GM18868 (cell line): ENCODE data around the gene FAM3A.

ENCODE experiments used
- ATAC-seq: cut with Tn5 transposase; IDR thresholded peaks from one replicate; pipeline ENCODE4 v1.9.1; 2021; ENCODE audit warnings: mild to moderate bottlenecking, moderate library complexity; ENCODE audit not compliant: unreplicated experiment

Gene FAM3A

DNA sequence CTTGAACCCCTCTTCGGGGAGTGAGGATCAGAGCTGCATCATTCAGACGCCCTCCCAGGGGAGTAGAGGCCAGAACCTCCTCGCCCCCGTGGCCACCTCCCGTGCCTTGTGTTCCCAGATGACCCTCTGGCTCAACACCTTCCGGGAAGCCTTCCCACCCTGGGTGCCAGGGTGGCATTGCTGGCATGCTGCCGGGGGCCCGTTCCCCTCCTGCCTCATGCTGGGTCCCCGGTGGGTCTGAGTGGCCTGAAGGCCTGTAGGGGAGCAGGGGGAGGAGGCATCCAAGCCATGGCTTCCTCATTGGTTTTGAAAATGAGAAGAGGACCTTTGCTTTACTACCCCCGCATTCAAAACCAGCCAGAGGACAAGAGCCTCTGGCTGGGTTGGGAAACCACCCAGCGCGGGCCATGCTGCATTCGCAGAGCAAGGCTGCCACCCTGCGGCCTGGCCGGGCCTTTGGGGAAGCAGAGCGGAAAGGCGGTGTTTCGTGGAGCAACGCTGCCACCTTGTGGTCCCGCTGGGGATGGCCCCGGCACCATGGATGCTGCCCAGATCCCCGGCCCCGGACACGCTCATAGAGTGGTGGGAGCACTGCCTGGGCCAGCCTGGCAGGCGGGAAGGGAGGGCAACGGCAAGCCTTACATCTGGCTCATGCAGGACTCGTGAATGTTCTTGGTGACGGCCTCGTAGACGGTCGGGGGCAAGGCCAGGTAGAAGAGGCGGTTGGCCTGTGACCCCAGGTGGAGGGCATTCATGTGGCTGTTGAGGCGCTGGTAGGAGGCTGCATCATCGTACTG, 18.7 kb upstream of the FAM3A start:
- peak; percentile 78 for ATAC-seq

DNA sequence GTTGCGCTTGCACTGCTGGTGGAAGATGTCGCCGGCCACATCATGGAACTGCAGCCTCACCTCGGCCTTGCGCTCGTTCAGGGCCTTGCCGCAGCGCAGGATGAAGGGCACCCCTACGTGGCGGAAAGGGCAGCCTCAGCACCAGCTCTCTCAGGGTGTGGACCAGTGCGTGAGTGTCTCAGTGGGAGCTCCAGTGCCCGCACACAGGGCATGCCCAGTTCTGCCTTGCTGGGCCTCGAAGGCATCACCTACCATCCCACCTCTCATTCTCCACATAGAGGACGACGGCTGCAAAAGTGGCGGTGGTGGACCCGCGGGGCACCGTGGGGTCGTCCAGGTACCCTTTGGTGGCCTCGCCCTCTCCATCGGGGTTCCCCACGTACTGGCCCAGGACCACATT, 16.7 kb upstream of the FAM3A start:
- no peak for ATAC-seq

DNA sequence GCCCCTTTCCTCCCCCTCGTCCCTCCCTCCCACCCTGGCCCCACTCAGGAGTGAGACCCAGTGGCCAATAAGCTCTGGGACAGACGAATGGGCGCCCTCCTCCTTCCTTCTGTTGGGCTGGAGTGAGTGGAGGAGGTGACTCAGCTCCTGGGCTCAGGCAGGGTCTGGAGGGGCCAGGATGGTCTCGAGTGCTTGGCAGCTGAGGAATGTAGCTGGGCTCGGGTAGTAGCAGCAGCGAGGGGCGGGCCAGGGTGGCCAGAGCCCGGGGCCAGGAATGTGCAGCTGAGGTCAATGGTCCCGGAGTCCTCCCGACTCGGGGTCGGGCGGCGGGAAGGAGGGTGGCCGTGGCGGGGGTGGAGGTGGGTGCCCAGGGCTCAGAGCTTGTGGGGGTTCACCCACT, 15.6 kb upstream of the FAM3A start:
- ATAC-seq = no peak

- ATAC-seq = no peak
Observed at GRCh38 chrX:154530286-154530685, 14.3 kb upstream of the FAM3A start.

DNA sequence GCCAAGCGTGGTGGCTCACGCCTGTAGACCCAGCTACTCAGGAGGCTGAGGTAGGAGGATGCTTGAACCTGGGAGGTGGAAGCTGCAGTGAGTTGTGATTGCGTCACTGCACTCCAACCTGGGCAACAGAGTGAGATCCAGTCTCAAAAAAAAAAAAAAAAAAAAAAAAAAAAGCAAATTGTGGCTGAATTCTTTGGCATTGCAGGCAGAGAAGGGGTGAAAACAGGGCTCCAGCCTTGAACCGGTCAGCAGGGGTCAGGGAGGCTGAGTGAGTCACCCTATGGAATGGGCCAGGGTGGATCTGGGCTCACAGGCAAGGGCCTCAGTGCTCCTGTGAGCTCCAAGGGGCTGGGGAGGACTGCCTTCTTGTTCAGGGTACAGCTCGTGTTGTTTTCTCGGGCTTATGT, 13.2 kb upstream of the FAM3A start:
- ATAC-seq = no peak

DNA sequence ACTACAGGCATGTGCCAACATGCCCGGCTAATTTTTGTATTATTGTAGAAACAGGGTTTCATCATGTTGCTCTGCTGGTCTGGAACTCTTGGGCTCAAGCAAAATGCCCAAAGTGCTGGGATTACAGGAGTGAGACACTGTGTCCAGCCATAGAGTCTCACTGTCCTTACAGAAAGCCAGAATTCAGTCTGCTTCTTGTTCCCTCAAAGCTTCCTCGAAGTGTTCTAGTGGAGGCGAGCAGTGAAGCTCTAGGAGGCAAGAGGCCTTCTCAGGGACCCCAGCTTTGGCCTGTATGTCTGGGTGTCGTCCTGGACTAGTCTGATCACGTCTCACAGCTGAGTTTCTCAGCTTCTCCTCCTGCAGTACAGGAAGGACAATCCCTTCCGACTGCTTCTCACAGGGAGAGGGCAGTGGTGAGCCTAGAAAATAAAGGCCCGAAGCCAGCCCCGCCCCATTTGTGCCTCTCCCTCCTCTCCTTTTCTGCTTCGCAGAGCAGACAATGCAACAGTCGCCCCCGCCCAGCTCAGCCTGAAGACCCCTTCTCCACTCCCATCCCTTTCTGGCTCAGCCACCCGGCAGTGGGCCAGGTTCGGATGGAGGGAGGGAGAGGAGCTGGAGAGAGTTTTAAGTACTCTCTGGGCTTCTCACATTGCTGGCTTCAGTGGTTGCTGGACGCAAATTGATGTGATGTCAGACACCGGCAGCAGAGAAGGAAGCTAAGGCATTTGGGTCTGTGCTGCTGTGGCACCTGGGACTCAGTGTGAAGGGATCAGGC, 11.1 kb upstream of the FAM3A start:
- ATAC-seq = peak; percentile 76

DNA sequence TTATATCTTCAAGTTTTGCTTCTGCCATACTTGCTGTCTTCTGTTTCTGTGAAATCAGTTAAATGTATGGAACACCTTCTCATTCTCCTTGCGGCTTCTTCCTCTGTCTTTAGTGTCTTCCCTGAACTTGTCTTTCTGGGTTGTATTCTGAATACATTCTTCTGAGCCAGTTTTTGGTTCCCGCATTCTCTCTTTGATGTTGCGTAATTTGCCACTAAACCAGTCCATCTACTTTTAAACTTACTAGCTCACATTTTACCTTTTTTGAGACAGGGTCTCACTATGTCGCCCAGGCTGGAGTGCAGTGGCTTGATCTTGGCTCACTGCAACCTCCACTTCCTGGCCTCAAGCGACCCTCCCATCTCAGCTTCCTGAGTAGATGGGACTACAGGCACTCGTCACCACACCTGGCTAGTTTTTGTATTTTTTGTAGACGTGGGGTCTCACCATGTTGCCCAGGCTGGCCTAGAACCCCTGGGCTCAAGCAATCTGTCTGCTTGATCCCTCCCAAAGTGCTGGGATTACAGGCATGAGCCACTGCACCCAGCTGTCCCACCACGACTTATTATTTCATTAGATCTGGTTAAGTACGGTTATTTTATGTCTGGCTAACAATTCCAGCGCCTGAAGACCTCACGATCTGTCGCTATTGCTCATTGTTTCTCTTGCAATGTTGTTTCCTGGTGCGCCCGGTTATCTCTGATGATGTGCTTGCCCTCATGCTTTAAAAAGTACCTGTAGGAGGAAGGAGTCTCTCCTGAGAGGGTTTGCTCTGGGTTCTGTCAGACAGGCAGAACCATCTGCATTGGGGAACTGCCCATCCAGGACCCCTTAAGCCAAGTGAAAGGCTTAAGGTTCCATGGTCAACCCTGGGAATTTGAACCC, 9.8 kb upstream of the FAM3A start:
- no peak for ATAC-seq

- no peak for ATAC-seq
Observed at GRCh38 chrX:154519389-154519788, 3.4 kb upstream of the FAM3A start.

DNA sequence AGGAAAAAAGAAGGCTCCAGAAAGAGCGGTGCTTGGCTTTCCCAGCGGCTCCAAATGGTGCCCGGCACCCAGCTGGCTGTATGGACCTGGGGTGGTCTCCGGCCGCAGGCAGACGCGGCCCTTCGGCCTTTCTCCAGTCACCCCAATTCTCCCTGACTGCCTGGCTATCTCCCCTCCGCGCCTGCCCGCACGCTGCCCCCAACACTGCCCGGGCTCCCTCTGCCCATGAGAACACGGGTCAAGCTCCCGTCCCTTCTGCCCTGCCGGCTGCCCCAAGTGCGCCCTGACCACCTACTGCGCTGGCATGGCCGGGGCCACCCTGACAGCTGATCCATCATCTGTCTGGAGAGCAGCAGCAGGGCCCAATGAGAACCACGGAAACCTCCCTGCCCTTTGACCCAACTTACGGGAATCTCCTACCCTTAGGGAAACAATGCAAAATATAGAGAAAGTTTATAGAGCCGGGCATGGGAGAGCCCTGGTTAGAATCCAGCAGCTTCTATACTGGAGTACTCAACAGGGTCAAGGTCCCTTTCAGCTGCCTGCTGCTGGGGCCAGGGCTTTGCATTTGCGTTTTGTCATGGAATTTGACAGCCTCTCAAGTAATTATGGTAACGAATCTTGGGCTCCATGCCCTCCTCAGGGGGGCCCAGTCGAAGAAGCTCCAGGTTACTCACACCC, 1.2 kb upstream of the FAM3A start:
- ATAC-seq = no peak

DNA sequence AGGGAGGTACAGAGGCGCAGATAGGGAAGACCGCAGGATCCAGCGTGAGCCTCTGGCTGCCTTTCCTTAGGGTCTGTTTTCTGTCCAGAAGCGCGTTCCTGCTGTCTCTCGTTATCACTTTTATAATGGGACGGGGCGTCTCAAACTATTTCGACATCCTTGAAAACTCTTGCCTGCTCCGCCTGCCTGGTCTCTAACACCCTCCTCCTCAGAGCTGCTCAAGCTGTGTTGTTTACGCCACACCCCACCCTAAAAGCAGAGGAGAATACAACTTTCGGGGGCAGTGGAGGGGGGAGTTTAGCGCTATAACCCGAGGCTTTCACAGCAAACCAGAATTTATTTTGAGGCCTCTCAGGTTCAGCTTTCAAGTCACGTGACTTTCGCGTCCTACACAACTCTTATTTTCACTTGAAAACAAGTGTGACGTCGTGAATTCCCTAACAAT, 646 bp upstream of the FAM3A start:
- no peak for ATAC-seq

- ATAC-seq = no peak
Observed at GRCh38 chrX:154515090-154515965, 704 bp downstream of the FAM3A start.

DNA sequence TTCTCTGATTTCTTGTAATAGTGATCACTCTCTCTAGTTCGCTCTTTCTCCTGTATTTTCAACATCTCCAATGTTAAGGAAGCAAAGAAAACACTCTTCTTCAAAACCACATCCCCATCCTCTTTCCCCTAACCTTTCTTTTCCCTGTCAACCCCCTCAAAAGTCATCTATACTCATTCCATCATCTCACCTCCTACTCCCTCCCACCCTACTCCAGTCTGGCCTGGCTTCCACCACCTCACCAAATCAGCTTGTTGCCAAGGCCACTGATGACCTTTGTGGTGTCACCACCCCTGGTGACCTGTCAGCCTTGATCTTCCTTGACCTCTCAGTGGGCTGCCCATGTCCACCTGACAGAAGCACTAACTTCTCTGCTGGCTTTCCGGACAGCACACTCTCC, 2.3 kb downstream of the FAM3A start:
- ATAC-seq = no peak

DNA sequence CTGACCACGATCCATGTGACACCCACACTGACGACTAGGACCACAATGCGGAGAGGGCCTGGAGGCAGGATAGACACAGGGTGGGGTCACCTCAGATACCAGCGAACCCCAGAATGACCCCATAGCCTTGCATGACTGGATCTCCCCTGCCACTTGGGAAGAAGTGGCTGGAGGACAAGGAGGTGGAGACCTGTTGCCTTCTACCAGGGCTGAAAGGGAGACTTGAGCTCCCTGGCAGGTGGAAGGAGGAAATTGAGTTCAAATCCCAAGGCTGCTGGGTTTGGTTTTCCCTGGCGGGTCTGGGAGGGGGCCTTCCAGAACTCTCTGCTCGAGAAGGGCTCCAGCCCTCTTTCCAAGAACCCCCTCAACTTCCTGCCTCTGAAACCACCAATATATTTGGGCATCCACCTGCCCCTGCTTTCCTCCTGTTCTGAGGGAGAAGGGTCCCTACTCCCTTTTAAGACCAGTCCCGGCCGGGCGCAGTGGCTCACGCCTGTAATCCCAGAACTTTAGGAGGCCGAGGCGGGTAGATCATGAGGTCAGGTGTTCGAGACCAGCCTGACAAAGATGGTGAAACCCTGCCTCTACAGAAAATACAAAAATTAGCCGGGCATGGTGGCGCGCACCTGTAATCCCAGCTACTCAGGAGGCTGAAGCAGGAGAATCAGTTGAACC, 3.0 kb downstream of the FAM3A start:
- ATAC-seq = no peak

GRCh38 chrX:154511761-154512160, 4.3 kb downstream of the FAM3A start:
- ATAC-seq = no peak

- no peak for ATAC-seq
Observed at GRCh38 chrX:154509455-154509854, 6.6 kb downstream of the FAM3A start.

- no peak for ATAC-seq
Observed at GRCh38 chrX:154508384-154508745, 7.7 kb downstream of the FAM3A start.

- ATAC-seq = no peak
Observed at GRCh38 chrX:154507673-154508383, 8.2 kb downstream of the FAM3A start.

DNA sequence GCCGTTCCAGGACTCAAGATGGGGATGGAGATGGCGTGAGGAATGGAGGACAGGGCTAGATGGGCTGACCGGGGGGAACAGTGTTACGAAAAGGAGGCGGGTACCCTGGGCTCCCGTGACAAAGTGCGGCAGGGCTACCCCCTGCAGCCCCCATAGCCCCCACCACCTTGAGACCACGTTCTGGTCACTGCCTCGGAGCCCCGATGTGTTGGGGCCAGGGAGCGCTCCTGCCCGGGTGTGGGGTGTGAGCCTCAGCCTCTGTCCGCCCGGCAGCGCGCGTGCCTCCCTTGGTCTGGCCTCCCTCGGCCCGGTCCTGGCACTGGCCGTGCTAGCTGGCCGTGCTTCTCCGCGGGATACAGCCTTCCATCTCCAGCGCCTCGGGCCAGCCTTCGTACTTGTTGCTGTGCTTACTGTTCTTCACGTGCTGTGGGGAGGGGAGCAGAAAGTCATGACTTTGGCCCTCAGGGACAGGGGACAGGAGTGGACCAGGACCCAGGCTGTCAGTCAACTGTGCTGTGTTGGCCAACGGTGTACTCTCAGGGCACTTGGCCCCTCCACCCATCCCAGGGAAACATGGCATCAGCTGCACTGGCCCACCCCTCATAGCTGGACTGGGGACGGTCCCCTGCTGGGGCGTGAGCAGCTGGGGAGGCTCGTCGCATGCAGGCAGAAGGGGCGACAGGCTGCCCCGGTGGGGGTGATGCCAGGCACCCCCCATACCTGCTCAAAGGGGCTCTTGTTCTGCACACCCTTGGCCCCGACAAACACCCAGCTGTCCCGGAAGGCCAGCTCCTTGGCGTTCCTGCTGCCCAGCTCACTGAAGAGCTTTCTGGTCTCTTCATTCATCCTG, 9.3 kb downstream of the FAM3A start:
- no peak for ATAC-seq
